Mesothelial cell of epicardium (in vitro differentiated cells): ENCODE results near the gene NELFB. TPM values are rescaled to one million over a fixed set of nuclear protein-coding genes. Genes with fewer than 3 reads are reported as not detected.

Experiments used
- DNase-seq, 2 experiments: peaks; one replicate each; pipeline ENCODE4 v3.0.0; 2021; ENCODE audit warnings: low spot score in 2 of 2; ENCODE audit not compliant: unreplicated experiment in 2 of 2
- H3K27ac Mint-ChIP-seq: 2 replicates; pipeline ENCODE4 v1.8.0; 2021; ENCODE audit warnings: mixed read lengths
- H3K27me3 Mint-ChIP-seq: 2 replicates; pipeline ENCODE4 v1.8.0; 2021; ENCODE audit warnings: low read depth, mixed read lengths
- H3K36me3 Mint-ChIP-seq: 2 replicates; pipeline ENCODE4 v1.8.0; 2021; ENCODE audit warnings: mixed read lengths
- H3K4me1 Mint-ChIP-seq: 2 replicates; pipeline ENCODE4 v1.8.0; 2021; ENCODE audit warnings: mixed read lengths
- H3K4me3 Mint-ChIP-seq: 2 replicates; pipeline ENCODE4 v1.8.0; 2021; ENCODE audit warnings: mild to moderate bottlenecking, moderate library complexity, mixed read lengths
- H3K9me3 Mint-ChIP-seq: 2 replicates; pipeline ENCODE4 v1.8.0; 2021; ENCODE audit warnings: mixed read lengths
- total RNA-seq: library from RNA; stranded (reverse); gene quantifications from 3 replicates; pipeline ENCODE4 v1.2.1, GENCODE V29; 2021
- TF ChIP-seq, protein P1 (sequence below): fragments of 200-600 bp; sonication (generic); IDR thresholded peaks from one replicate; pipeline ENCODE4 v1.5.0; 2021; ENCODE audit warnings: antibody characterized with exemption; ENCODE audit not compliant: unreplicated experiment

Gene NELFB
- total RNA-seq, 1 donor from 2014 or later = 53.3 TPM

DNA sequence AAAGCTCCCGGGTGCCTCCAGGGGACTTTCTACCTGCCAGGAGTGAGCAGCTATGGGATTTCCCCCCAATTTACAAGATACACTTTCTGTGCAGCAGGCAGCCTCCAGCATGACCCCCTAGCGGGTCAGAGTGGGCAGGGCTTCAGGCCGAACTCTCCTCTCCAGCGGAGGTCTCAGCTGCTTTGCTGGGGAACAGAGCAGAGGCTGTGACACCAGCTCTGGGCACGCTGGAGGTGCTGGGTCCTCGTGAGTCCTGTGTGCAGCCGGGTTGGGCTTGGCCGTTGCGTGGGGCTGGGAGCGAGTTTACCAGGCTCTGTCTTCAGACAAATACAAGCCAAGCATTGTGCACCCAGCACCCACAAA lies 44.1 kb downstream of the NELFB start:
- Mint-ChIP-seq H3K4me3 (no peak overlapping the region), H3K36me3 (no peaks in the 10 kb centered on the region), H3K9me3 (no peaks in the 10 kb centered on the region), H3K4me1 (peaks cover 27% of the 10 kb centered on the region), H3K27ac (no peak overlapping the region), H3K27me3 (peaks cover 44% of the 10 kb centered on the region)
- TF ChIP-seq, protein P1, sequence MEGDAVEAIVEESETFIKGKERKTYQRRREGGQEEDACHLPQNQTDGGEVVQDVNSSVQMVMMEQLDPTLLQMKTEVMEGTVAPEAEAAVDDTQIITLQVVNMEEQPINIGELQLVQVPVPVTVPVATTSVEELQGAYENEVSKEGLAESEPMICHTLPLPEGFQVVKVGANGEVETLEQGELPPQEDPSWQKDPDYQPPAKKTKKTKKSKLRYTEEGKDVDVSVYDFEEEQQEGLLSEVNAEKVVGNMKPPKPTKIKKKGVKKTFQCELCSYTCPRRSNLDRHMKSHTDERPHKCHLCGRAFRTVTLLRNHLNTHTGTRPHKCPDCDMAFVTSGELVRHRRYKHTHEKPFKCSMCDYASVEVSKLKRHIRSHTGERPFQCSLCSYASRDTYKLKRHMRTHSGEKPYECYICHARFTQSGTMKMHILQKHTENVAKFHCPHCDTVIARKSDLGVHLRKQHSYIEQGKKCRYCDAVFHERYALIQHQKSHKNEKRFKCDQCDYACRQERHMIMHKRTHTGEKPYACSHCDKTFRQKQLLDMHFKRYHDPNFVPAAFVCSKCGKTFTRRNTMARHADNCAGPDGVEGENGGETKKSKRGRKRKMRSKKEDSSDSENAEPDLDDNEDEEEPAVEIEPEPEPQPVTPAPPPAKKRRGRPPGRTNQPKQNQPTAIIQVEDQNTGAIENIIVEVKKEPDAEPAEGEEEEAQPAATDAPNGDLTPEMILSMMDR = no peak
- DNase-seq = no peak

- H3K36me3 Mint-ChIP-seq = no peaks in the 10 kb centered on the region
- H3K27me3 Mint-ChIP-seq = peaks cover 38% of the 10 kb centered on the region
- peak overlapping the region; percentile 87 for H3K4me3 Mint-ChIP-seq
- no peaks in the 10 kb centered on the region for H3K9me3 Mint-ChIP-seq
- H3K4me1 Mint-ChIP-seq = peaks cover 27% of the 10 kb centered on the region
- no peak for DNase-seq
- TF ChIP-seq, protein P1 = no peak
- H3K27ac Mint-ChIP-seq = no peak overlapping the region
Observed at GRCh38 chr9:137299938-137300337, 44.8 kb downstream of the NELFB start.

DNA sequence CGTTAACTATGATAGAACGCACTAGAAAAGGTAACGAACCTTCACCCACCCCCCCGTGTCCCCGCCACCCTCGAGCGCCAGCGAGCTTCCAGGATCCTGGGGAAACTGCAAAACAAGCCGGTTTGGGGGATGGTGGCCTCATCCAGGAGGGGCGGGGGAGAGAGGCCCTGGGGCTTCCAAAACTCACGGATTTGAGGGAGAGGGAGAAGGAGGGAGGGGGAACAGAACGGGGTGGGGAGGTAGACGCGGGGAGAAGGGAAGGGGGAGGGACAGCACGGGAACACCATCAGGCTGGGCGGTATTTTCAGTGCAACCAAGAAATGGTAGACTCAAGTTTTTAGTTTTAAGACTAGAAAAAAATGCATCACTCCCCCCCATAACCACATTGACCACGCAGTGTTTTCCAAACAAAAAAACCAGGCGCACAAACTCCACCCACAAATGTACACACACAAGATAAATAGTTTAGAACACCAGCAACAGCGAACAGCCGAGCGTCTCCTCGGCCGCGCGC lies 45.5 kb downstream of the NELFB start:
- Mint-ChIP-seq H3K4me3 (peak overlapping the region; percentile 87), H3K27ac (peak overlapping the region; percentile 85), H3K4me1 (peaks cover 30% of the 10 kb centered on the region), H3K36me3 (no peaks in the 10 kb centered on the region), H3K9me3 (no peaks in the 10 kb centered on the region), H3K27me3 (peaks cover 37% of the 10 kb centered on the region)
- DNase-seq = no peak
- TF ChIP-seq, protein P1 = no peak

GRCh38 chr9:137301081-137301947 lies 46.2 kb downstream of the NELFB start:
- DNase-seq = peak in 1 of 2 experiments; percentile 65
- peaks cover 30% of the 10 kb centered on the region for H3K4me1 Mint-ChIP-seq

GRCh38 chr9:137302118-137302448 lies 47.0 kb downstream of the NELFB start, which contains the start of gene NRARP:
NRARP (minus strand) TSS chr9:137302271; CDS start chr9:137301928, 343 bp downstream.
- no peaks in the 10 kb centered on the region for H3K36me3 Mint-ChIP-seq
- DNase-seq = peak; percentile 83 to 93
- H3K27ac Mint-ChIP-seq = peak within 1 kb of the TSS; percentile 61
- peaks cover 26% of the 10 kb centered on the region for H3K27me3 Mint-ChIP-seq
- H3K4me1 Mint-ChIP-seq = peaks cover 23% of the 10 kb centered on the region
- peak within 1 kb of the TSS; percentile 87 for H3K4me3 Mint-ChIP-seq
- H3K9me3 Mint-ChIP-seq = no peaks in the 10 kb centered on the region
- TF ChIP-seq, protein P1 = no peak

More at GRCh38 chr9:137301081-137301947, 46.2 kb downstream of the NELFB start:
- Mint-ChIP-seq H3K27ac (peak overlapping the region; percentile 85), H3K9me3 (no peaks in the 10 kb centered on the region), H3K36me3 (no peaks in the 10 kb centered on the region), H3K27me3 (peaks cover 34% of the 10 kb centered on the region), H3K4me3 (peak overlapping the region; percentile 87)
- TF ChIP-seq, protein P1 = no peak
